GM12878 (cell line): ENCODE results near the gene GABRR3. TPM values are rescaled to one million over a fixed set of nuclear protein-coding genes. Genes with fewer than 3 reads are reported as not detected.

Experiments used
- ATAC-seq: fragments of 200-7000 bp; cut with Tn5 transposase; 3 replicates; pipeline ENCODE4 v1.9.1; 2020; ENCODE audit warnings: mild to moderate bottlenecking, moderate library complexity
- BruUV-seq: library from RNA; stranded (reverse); fragments of 400-500 nt; replicated peaks from 2 replicates; lab custom pipeline; 2021; lab: Mats Ljungman, UMichigan
- CTCF ChIA-PET: fragments of 300-600 bp; sonication (Branson Sonifier 250); formaldehyde crosslinking; extraction: SDS; loops from one replicate; lab custom pipeline; 2021; ENCODE audit warnings: inconsistent platforms; lab: Yijun Ruan, JAX
- POLR2A ChIA-PET: fragments of 350-600 bp; formaldehyde crosslinking; extraction: SDS; loops from one replicate; lab custom pipeline; 2021; ENCODE audit warnings: inconsistent platforms; lab: Charles Lee
- RAD21 ChIA-PET: fragments of 300-600 bp; sonication (Branson Sonifier 250); formaldehyde crosslinking; loops from one replicate; lab custom pipeline; 2023; ENCODE audit warnings: antibody characterized with exemption; ENCODE audit not compliant: unreplicated experiment; lab: Charles Lee
- SMC1A ChIA-PET: fragments of 300-600 bp; sonication (Branson Sonifier 250); formaldehyde crosslinking; loops from one replicate; lab custom pipeline; 2023; ENCODE audit not compliant: unreplicated experiment, uncharacterized antibody; lab: Charles Lee
- DNase-seq: peaks from one replicate; pipeline ENCODE4 v3.0.0-alpha.2; 2011; ENCODE audit warnings: low read depth, low spot score
- FAIRE-seq: peaks from 3 replicates; lab custom pipeline; 2011; peaks lifted over from hg19 to GRCh38; lab: Jason Lieb, UNC
- H2AFZ ChIP-seq: 2 replicates; pipeline ENCODE4 v1.6.0; 2011; ENCODE audit warnings: low read depth, low read length, control low read depth; ENCODE audit not compliant: control insufficient read depth
- H3K27ac ChIP-seq: 2 replicates; pipeline ENCODE4 v1.5.1; 2011; ENCODE audit warnings: control low read depth; ENCODE audit not compliant: control insufficient read depth, insufficient read depth
- H3K27me3 ChIP-seq, 2 experiments: replicated peaks in 1 of 2; 2 replicates each; pipeline versions ENCODE4 v1.6.0 to v1.6.1; 2011; ENCODE audit warnings: low read length in 1 of 2; ENCODE audit not compliant: control insufficient read depth in 2 of 2, insufficient read depth in 2 of 2
- H3K36me3 ChIP-seq, 2 experiments: 2 replicates each; pipeline ENCODE4 v1.5.1; 2011; ENCODE audit warnings: low read length in 1 of 2; ENCODE audit not compliant: control insufficient read depth in 2 of 2, insufficient read depth in 2 of 2
- H3K4me1 ChIP-seq: 2 replicates; pipeline ENCODE4 v1.6.1; 2011; ENCODE audit warnings: mild to moderate bottlenecking, low read length, moderate library complexity, mixed read lengths; ENCODE audit not compliant: control insufficient read depth, insufficient read depth
- H3K4me2 ChIP-seq: 2 replicates; pipeline ENCODE4 v1.6.0; 2011; ENCODE audit warnings: control low read depth; ENCODE audit not compliant: control insufficient read depth, insufficient read depth
- H3K4me3 ChIP-seq: fragments of 200-600 bp; sonication (generic); 2 replicates; pipeline ENCODE4 v1.5.1; 2016
- H3K79me2 ChIP-seq: 2 replicates; pipeline ENCODE4 v1.6.0; 2011; ENCODE audit warnings: low read length; ENCODE audit not compliant: control insufficient read depth, insufficient read depth
- H3K9ac ChIP-seq: 2 replicates; pipeline ENCODE4 v1.8.0; 2011; ENCODE audit warnings: low read length, control low read depth, mixed read lengths; ENCODE audit not compliant: control insufficient read depth, insufficient read depth
- H3K9me3 ChIP-seq: replicated peaks from 3 replicates; pipeline ENCODE4 v1.5.1; 2011; ENCODE audit warnings: mild to moderate bottlenecking, low read length; ENCODE audit not compliant: control insufficient read depth, insufficient read depth
- H4K20me1 ChIP-seq: 2 replicates; pipeline ENCODE4 v1.6.0; 2011; ENCODE audit not compliant: control insufficient read depth, insufficient read depth
- BACH1 ChIP-seq: fragments of 450-650 bp; IDR thresholded peaks from 2 replicates; pipeline ENCODE4 v1.6.1; 2017; ENCODE audit warnings: mild to moderate bottlenecking, borderline replicate concordance
- CREB1 ChIP-seq: IDR thresholded peaks from 2 replicates; pipeline ENCODE4 v1.6.1; 2012; ENCODE audit warnings: low read depth, mild to moderate bottlenecking, inconsistent platforms
- EZH2 ChIP-seq: IDR thresholded peaks from 2 replicates; pipeline ENCODE4 v1.6.1; 2012; ENCODE audit warnings: low read depth, mild to moderate bottlenecking, control low read depth, inconsistent platforms, low read length, borderline replicate concordance; ENCODE audit not compliant: control insufficient read depth
- MYB ChIP-seq: fragments of 150-350 bp; IDR thresholded peaks from 2 replicates; pipeline ENCODE4 v1.6.1; 2014; ENCODE audit warnings: mild to moderate bottlenecking, low read depth, low read length, borderline replicate concordance
- RAD21 ChIP-seq: IDR thresholded peaks from 2 replicates; pipeline ENCODE4 v1.6.1; 2011; ENCODE audit warnings: mild to moderate bottlenecking, low read depth, low read length, moderate library complexity; ENCODE audit not compliant: insufficient read depth
- RUNX3 ChIP-seq: IDR thresholded peaks from 2 replicates; pipeline ENCODE4 v1.6.1; 2012; ENCODE audit warnings: low read length, inconsistent platforms
- SPI1 ChIP-seq: IDR thresholded peaks from 2 replicates; pipeline ENCODE4 v1.6.1; 2011; ENCODE audit warnings: low read depth, mild to moderate bottlenecking, low read length, moderate library complexity, borderline replicate concordance; ENCODE audit not compliant: insufficient read depth
- WGBS: methylation state at CpG from one replicate; pipeline ENCODE4 v1.1.6; 2016; ENCODE audit warnings: low lambda C conversion rate; ENCODE audit not compliant: insufficient replicate concordance, insufficient coverage; ENCODE audit errors: missing lambda C conversion rate; 5-methylcytosine and 5-hydroxymethylcytosine counted together
- in situ Hi-C: fragments of 300-500 bp; cut with MboI; formaldehyde crosslinking; loops from 9 replicates; pipeline ENCODE4 v1.14.3; 2018; ENCODE audit warnings: mixed read lengths
- intact Hi-C: fragments of 100-400 bp; cut with micrococcal nuclease; formaldehyde crosslinking; loops from one replicate; pipeline ENCODE4 v1.14.2; 2022; ENCODE audit not compliant: unreplicated experiment
- polyA plus RNA-seq, 11 experiments: library from polyadenylated mRNA; depleted of rRNA in 4 of 11; unstranded in 6 of 11; stranded (reverse) in 5 of 11; fragments of >200 nt; fragmentation: Nextera tagmentation in 4 of 11; fragmentation: Illumina TruSeq in 1 of 11; extraction: Ambion mirVana in 4 of 11; extraction: Trizol in 1 of 11; gene quantifications; 1 replicate in 1 of 11; 2 replicates in 10 of 11; pipeline versions ENCODE4 v1.2.1 to v1.2.3, GENCODE V29; 2011 to 2016; ENCODE audit warnings: inconsistent platforms in 2 of 11, missing spikeins in 2 of 11, low read depth in 1 of 11
- total RNA-seq, 4 experiments: library from RNA; depleted of rRNA in 3 of 4; stranded (reverse); fragments of >200 nt in 3 of 4; fragmentation: Illumina TruSeq in 1 of 4; extraction: Trizol in 1 of 4; gene quantifications; 2 replicates each; pipeline versions ENCODE4 v1.2.1 to v1.2.3, GENCODE V29; 2013 to 2021
- TF ChIP-seq, protein P1 (sequence below): fragments of 450-650 bp; formaldehyde crosslinking; IDR thresholded peaks from 2 replicates; pipeline ENCODE4 v1.4.0; 2022; ENCODE audit warnings: mild to moderate bottlenecking, moderate library complexity
- TF ChIP-seq, protein P2 (sequence below): fragments of 450-650 bp; IDR thresholded peaks from 2 replicates; pipeline ENCODE4 v1.6.1; 2017; ENCODE audit warnings: mild to moderate bottlenecking, moderate library complexity

Gene GABRR3
- total and polyA plus RNA-seq, 10 of the 15 experiments (the other 5 are each of a cell fraction or from before 2014, with no cell fraction given), result not detected

DNA sequence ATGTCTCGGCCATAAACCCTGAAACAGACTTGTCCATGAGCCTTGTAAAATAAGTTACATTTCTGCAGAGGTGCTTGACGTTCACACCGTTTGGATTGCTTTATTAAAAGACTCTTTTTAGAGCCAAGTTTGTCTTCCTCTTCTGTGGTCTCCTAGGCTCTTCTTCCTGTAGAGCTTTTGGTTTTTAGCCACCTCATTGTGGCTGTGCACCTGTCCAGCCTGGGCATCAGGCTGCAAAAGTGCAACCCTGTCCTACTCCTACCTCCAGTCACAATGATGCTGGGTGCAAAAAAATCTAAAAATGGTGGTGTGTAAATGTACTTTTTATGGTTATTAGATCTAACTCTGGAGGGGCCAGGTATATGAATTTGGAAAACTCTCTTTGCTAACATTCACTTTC lies 60.1 kb downstream of the GABRR3 start:
- Histone ChIP-seq H3K27ac (no peak overlapping the region), H2AFZ (peak overlapping the region; percentile 24), H3K9ac (no peak overlapping the region), H3K36me3 (no peaks in the 10 kb centered on the region), H3K4me2 (no peak overlapping the region), H3K4me3 (no peak overlapping the region), H4K20me1 (no peaks in the 10 kb centered on the region), H3K27me3 (no peaks in the 10 kb centered on the region), H3K4me1 (0 out of 2 replicates have a peak, but pooled peaks cover 3% of the 10 kb centered on the region), H3K9me3 (no peaks in the 10 kb centered on the region), H3K79me2 (peaks cover 23% of the 10 kb centered on the region)
- FAIRE-seq (no peak), ATAC-seq (no peak), DNase-seq (no peak)
- no TSS peak for BruUV-seq
- ChIA-PET POLR2A (interaction anchor here (0.5 kb wide), 1 partner anchor 225 kb away, joined by 3 read pairs; no protein-coding TSS in a partner anchor), CTCF (interaction anchor here (0.6 to 1.4 kb wide), 2 partner anchors 34 to 159 kb away, joined by 3 to 4 read pairs; no protein-coding TSS in a partner anchor), SMC1A (no interaction called here), RAD21 (no interaction called here)
- WGBS, result 37% methylated on average over 3 of the region's 3 CpGs
- in situ Hi-C loops, result no loop called here
- intact Hi-C loops, result loop anchor here (5.0 kb wide), 1 partner anchor 47 kb away; no protein-coding TSS in a partner anchor
- TF ChIP-seq RUNX3 (peak; percentile 20; the same call in 1 of the 2 replicates), MYB (no peak), SPI1 (0 out of 2 replicates have a peak, but pooled peaks have one; percentile 14), BACH1 (no peak)

DNA sequence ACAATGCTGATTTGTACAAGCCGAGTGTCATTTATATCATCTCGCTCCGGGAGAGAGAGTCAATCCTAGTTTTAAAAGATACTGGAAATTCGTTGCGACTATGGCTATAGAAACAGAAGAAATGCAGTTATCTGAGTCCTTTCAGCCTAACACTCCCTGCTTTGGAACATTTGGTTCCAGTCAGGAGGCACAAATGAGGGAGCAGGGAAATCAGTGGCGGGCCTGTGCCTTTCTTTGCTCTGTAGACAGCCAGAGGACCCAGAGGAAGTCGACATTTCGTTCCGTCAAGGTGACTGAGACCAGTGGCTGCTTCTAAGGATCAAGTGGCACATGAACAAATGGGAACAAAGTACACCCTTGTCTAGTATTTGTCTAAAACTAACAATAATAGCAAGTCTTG lies 62.1 kb downstream of the GABRR3 start:
- peak overlapping the region; percentile 31; the same call in 1 of the 2 replicates for H3K4me2 ChIP-seq
- H2AFZ ChIP-seq, result no peak overlapping the region; the same call in 1 of the 2 replicates
- H3K36me3 ChIP-seq, result no peaks in the 10 kb centered on the region
- ATAC-seq (no peak), DNase-seq (no peak), FAIRE-seq (no peak)
- POLR2A ChIA-PET, result no interaction called here
- H3K4me1 ChIP-seq, result 0 out of 2 replicates have a peak, but pooled peaks cover 3% of the 10 kb centered on the region
- in situ Hi-C loops, result no loop called here
- BruUV-seq, result no TSS peak
- SMC1A ChIA-PET, result no interaction called here
- H3K27ac ChIP-seq, result no peak overlapping the region
- H3K4me3 ChIP-seq, result peak overlapping the region; percentile 74
- peak overlapping the region; percentile 86; the same call in 1 of the 2 replicates for H3K9ac ChIP-seq
- CTCF ChIA-PET, result no interaction called here
- intact Hi-C loops, result loop anchor here (5.0 kb wide), 1 partner anchor 49 kb away; no protein-coding TSS in a partner anchor
- no peaks in the 10 kb centered on the region for H3K27me3 ChIP-seq
- 99% methylated on average over 9 of the region's 9 CpGs for WGBS
- H3K9me3 ChIP-seq, result no peaks in the 10 kb centered on the region
- peaks cover 36% of the 10 kb centered on the region for H3K79me2 ChIP-seq
- RAD21 ChIA-PET, result interaction anchor here (1.0 kb wide), 1 partner anchor 49 kb away, joined by 3 read pairs; no protein-coding TSS in a partner anchor
- H4K20me1 ChIP-seq, result no peaks in the 10 kb centered on the region
- TF ChIP-seq, protein P1, sequence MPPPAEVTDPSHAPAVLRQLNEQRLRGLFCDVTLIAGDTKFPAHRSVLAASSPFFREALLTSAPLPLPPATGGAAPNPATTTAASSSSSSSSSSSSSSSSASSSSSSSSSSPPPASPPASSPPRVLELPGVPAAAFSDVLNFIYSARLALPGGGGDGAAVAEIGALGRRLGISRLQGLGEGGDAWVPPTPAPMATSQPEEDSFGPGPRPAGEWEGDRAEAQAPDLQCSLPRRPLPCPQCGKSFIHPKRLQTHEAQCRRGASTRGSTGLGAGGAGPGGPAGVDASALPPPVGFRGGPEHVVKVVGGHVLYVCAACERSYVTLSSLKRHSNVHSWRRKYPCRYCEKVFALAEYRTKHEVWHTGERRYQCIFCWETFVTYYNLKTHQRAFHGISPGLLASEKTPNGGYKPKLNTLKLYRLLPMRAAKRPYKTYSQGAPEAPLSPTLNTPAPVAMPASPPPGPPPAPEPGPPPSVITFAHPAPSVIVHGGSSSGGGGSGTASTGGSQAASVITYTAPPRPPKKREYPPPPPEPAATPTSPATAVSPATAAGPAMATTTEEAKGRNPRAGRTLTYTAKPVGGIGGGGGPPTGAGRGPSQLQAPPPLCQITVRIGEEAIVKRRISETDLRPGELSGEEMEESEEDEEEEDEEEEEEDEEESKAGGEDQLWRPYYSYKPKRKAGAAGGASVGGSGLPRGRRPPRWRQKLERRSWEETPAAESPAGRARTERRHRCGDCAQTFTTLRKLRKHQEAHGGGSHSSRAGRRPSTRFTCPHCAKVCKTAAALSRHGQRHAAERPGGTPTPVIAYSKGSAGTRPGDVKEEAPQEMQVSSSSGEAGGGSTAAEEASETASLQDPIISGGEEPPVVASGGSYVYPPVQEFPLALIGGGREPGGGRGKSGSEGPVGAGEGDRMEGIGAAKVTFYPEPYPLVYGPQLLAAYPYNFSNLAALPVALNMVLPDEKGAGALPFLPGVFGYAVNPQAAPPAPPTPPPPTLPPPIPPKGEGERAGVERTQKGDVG (CRISPR knock-in tag), result no peak
- TF ChIP-seq CREB1 (no peak), RAD21 (no peak), EZH2 (no peak)
- TF ChIP-seq, protein P2, sequence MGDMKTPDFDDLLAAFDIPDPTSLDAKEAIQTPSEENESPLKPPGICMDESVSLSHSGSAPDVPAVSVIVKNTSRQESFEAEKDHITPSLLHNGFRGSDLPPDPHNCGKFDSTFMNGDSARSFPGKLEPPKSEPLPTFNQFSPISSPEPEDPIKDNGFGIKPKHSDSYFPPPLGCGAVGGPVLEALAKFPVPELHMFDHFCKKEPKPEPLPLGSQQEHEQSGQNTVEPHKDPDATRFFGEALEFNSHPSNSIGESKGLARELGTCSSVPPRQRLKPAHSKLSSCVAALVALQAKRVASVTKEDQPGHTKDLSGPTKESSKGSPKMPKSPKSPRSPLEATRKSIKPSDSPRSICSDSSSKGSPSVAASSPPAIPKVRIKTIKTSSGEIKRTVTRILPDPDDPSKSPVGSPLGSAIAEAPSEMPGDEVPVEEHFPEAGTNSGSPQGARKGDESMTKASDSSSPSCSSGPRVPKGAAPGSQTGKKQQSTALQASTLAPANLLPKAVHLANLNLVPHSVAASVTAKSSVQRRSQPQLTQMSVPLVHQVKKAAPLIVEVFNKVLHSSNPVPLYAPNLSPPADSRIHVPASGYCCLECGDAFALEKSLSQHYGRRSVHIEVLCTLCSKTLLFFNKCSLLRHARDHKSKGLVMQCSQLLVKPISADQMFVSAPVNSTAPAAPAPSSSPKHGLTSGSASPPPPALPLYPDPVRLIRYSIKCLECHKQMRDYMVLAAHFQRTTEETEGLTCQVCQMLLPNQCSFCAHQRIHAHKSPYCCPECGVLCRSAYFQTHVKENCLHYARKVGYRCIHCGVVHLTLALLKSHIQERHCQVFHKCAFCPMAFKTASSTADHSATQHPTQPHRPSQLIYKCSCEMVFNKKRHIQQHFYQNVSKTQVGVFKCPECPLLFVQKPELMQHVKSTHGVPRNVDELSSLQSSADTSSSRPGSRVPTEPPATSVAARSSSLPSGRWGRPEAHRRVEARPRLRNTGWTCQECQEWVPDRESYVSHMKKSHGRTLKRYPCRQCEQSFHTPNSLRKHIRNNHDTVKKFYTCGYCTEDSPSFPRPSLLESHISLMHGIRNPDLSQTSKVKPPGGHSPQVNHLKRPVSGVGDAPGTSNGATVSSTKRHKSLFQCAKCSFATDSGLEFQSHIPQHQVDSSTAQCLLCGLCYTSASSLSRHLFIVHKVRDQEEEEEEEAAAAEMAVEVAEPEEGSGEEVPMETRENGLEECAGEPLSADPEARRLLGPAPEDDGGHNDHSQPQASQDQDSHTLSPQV, result no peak
